SW 1271 (cell line): ENCODE measurements around the gene ATL3.
"Not testable (repeated sequence)": the region's sequence is repeated elsewhere in the genome, so short reads cannot be mapped to it uniquely, and the experiment has no call there.

ENCODE experiments used
- DNase-seq, 2 experiments: peaks; one replicate each; lab custom pipeline; 2025; lab: John Stamatoyannopoulos, UW

ATL3 gene

GRCh38 chr11:63621071-63621470 lies 50.1 kb downstream of the ATL3 start:
- DNase-seq: no peak

GRCh38 chr11:63619967-63620366 lies 51.2 kb downstream of the ATL3 start:
- DNase-seq: no peak

- not testable (repeated sequence) for DNase-seq
Observed at GRCh38 chr11:63617686-63618085, 53.5 kb downstream of the ATL3 start.

GRCh38 chr11:63616953-63617352 lies 54.2 kb downstream of the ATL3 start:
- DNase-seq: no peak

- DNase-seq: peak; percentile 66 to 72
Observed at GRCh38 chr11:63614136-63614671, 57.0 kb downstream of the ATL3 start, which contains the start of gene PLAAT3. TSS of gene PLAAT3 (minus strand) at chr11:63614433. CDS start at chr11:63614014, 419 bp downstream.

- no peak for DNase-seq
Observed at GRCh38 chr11:63613517-63614135, 57.5 kb downstream of the ATL3 start.

GRCh38 chr11:63612181-63612580 lies 59.0 kb downstream of the ATL3 start:
- DNase-seq: no peak

GRCh38 chr11:63611395-63611747 lies 59.8 kb downstream of the ATL3 start:
- DNase-seq: no peak

GRCh38 chr11:63610604-63611394 lies 60.4 kb downstream of the ATL3 start:
- DNase-seq: no peak

GRCh38 chr11:63609971-63610580 lies 61.1 kb downstream of the ATL3 start:
- DNase-seq: no peak

GRCh38 chr11:63609536-63609935 lies 61.6 kb downstream of the ATL3 start:
- no peak for DNase-seq

- DNase-seq: no peak
Observed at GRCh38 chr11:63608353-63609345, 62.5 kb downstream of the ATL3 start.

- DNase-seq: no peak
Observed at GRCh38 chr11:63603180-63603518, 68.0 kb downstream of the ATL3 start.

GRCh38 chr11:63602290-63603179 lies 68.6 kb downstream of the ATL3 start:
- not testable (repeated sequence) for DNase-seq

GRCh38 chr11:63599211-63600122 lies 71.7 kb downstream of the ATL3 start:
- DNase-seq: peak; percentile 18 to 19

- DNase-seq: no peak
Observed at GRCh38 chr11:63598556-63598955, 72.6 kb downstream of the ATL3 start.

GRCh38 chr11:63595296-63595695 lies 75.9 kb downstream of the ATL3 start:
- no peak for DNase-seq

GRCh38 chr11:63592975-63593395 lies 78.2 kb downstream of the ATL3 start:
- peak in 1 of 2 experiments; percentile 21 for DNase-seq

GRCh38 chr11:63590024-63590788 lies 81.0 kb downstream of the ATL3 start:
- no peak for DNase-seq
